Stomach smooth muscle (tissue), 2 donors: Measurements from ENCODE around the gene GEMIN5.
"Not testable (repeated sequence)": the region's sequence is repeated elsewhere in the genome, so short reads cannot be mapped to it uniquely, and the experiment has no call there.

Experiments
- H3K27ac ChIP-seq: one replicate; pipeline ENCODE4 v1.7.0; 2013; ENCODE audit warnings: mild to moderate bottlenecking, low read length, inconsistent platforms
- H3K27me3 ChIP-seq, 2 donors: one replicate each; pipeline ENCODE4 v1.7.0; 2013; ENCODE audit warnings: low read length in 2 of 2; ENCODE audit not compliant: insufficient read depth in 2 of 2, control insufficient read depth in 1 of 2
- H3K36me3 ChIP-seq, 2 donors: one replicate each; pipeline ENCODE4 v1.7.0; 2013; ENCODE audit warnings: low read length in 2 of 2; ENCODE audit not compliant: control insufficient read depth in 2 of 2, insufficient read depth in 2 of 2
- H3K4me1 ChIP-seq: one replicate; pipeline ENCODE4 v1.7.0; 2013; ENCODE audit warnings: low read length; ENCODE audit not compliant: control insufficient read depth, insufficient read depth
- H3K4me3 ChIP-seq, 2 donors: one replicate each; pipeline ENCODE4 v1.7.0; 2013; ENCODE audit warnings: low read length in 2 of 2
- H3K9ac ChIP-seq, 2 donors: one replicate each; pipeline ENCODE4 v1.7.0; 2013; ENCODE audit warnings: low read length in 2 of 2, mild to moderate bottlenecking in 1 of 2
- H3K9me3 ChIP-seq, 2 donors: one replicate each; pipeline ENCODE4 v1.7.0; 2013; ENCODE audit warnings: low read length in 2 of 2; ENCODE audit not compliant: control insufficient read depth in 2 of 2
- donor health status: healthy.
- donor health status: Pancreatic carcinoma.

Gene GEMIN5, protein sequence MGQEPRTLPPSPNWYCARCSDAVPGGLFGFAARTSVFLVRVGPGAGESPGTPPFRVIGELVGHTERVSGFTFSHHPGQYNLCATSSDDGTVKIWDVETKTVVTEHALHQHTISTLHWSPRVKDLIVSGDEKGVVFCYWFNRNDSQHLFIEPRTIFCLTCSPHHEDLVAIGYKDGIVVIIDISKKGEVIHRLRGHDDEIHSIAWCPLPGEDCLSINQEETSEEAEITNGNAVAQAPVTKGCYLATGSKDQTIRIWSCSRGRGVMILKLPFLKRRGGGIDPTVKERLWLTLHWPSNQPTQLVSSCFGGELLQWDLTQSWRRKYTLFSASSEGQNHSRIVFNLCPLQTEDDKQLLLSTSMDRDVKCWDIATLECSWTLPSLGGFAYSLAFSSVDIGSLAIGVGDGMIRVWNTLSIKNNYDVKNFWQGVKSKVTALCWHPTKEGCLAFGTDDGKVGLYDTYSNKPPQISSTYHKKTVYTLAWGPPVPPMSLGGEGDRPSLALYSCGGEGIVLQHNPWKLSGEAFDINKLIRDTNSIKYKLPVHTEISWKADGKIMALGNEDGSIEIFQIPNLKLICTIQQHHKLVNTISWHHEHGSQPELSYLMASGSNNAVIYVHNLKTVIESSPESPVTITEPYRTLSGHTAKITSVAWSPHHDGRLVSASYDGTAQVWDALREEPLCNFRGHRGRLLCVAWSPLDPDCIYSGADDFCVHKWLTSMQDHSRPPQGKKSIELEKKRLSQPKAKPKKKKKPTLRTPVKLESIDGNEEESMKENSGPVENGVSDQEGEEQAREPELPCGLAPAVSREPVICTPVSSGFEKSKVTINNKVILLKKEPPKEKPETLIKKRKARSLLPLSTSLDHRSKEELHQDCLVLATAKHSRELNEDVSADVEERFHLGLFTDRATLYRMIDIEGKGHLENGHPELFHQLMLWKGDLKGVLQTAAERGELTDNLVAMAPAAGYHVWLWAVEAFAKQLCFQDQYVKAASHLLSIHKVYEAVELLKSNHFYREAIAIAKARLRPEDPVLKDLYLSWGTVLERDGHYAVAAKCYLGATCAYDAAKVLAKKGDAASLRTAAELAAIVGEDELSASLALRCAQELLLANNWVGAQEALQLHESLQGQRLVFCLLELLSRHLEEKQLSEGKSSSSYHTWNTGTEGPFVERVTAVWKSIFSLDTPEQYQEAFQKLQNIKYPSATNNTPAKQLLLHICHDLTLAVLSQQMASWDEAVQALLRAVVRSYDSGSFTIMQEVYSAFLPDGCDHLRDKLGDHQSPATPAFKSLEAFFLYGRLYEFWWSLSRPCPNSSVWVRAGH (N-terminal part only)

DNA sequence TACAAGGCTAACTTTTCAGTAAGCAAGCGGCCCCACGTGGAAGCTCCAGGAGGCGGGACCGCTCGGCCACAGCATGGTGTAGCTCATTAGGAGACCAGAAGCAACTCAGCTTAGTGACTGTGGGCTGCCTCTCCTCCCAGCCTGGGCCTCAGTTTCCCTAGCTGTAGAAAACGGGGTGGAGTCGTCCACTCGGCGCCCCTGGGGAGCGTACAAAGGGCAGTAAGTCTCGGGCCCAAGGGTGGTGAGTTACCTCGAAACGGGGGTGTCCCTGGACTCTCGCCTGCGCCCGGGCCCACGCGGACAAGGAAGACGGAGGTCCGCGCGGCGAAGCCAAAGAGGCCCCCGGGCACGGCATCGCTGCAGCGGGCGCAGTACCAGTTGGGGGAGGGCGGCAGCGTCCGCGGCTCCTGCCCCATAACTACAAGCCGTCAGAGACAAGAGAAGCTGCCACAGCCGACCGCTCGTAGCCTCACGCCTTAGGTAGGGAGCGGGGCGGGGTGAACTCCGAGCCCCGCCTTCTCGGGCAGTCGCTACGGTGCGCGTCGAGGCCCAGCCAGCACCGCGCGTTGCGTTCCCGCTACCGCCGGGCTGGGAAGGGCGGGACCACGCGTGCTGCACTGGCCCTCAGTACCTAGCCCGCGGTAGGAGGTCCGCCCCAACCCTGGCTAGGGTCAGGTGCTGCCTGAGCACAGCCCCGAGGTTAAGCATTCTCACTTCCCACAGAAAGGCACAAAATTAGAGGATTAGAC lies at the start of gene GEMIN5:
Gene GEMIN5, minus strand, starts transcription at position 494 of the 749 bp plus-strand sequence. Its CDS starts 78 bp downstream, at position 416.
- Histone ChIP-seq H3K9me3 (no peaks in the 10 kb centered on the region), H3K36me3 (no peaks in the 10 kb centered on the region), H3K4me3 (peak within 1 kb of the TSS; percentile 89 to 97), H3K9ac (peak within 1 kb of the TSS; percentile 82 to 89), H3K4me1 (peaks cover 18% of the 10 kb centered on the region), H3K27me3 (no peaks in the 10 kb centered on the region), H3K27ac (peak within 1 kb of the TSS; percentile 31)

GRCh38 chr5:154986151-154986550 lies 48.1 kb upstream of the GEMIN5 start:
- Histone ChIP-seq H3K9ac (no peak overlapping the region), H3K9me3 (no peaks in the 10 kb centered on the region), H3K27ac (no peak overlapping the region), H3K36me3 (no peaks in the 10 kb centered on the region), H3K4me3 (no peak overlapping the region), H3K27me3 (no peaks in the 10 kb centered on the region), H3K4me1 (no peaks in the 10 kb centered on the region)

DNA sequence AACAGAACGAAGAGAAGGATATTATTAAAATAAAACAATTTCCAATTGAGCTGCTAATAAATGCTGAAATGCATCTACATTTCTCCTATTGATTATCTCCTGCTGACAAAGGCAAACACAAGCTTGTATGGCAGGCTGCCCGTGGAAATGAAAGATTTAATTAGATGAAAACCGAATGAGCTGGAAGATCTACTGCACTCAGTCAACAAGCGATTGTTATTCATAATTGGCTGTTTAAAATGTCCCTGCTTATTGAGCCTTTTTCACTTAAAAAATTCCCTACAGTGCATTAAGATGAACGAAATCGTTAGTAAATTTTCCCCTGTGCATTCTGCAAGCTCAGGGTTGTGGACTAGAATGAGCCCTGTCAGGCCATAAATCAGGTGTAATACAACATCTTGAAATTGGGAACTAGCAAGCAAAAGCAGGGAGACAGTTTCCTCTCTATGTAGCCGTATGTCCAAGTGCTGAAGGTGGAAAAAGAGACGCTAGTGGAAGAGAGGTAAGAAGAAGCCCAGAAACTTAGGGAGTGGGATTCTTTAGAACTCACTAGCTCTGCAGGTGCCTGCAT lies 47.0 kb upstream of the GEMIN5 start:
- Histone ChIP-seq H3K9me3 (no peaks in the 10 kb centered on the region), H3K27ac (no peak overlapping the region), H3K36me3 (no peaks in the 10 kb centered on the region), H3K4me1 (no peaks in the 10 kb centered on the region), H3K27me3 (no peaks in the 10 kb centered on the region), H3K9ac (no peak overlapping the region), H3K4me3 (no peak overlapping the region)

GRCh38 chr5:154978294-154978693 lies 40.3 kb upstream of the GEMIN5 start:
- not testable (repeated sequence) for H3K36me3 ChIP-seq, H3K27me3 ChIP-seq, H3K4me3 ChIP-seq, H3K9ac ChIP-seq, H3K27ac ChIP-seq, H3K9me3 ChIP-seq, H3K4me1 ChIP-seq

GRCh38 chr5:154977409-154977808 lies 39.4 kb upstream of the GEMIN5 start:
- no peaks in the 10 kb centered on the region for H3K27me3 ChIP-seq
- H3K9me3 ChIP-seq, result peaks cover 0 to 4% of the 10 kb centered on the region in 2 donors
- H3K4me1 ChIP-seq, result no peaks in the 10 kb centered on the region
- H3K9ac ChIP-seq, result no peak overlapping the region
- H3K27ac ChIP-seq, result no peak overlapping the region
- H3K36me3 ChIP-seq, result no peaks in the 10 kb centered on the region
- no peak overlapping the region for H3K4me3 ChIP-seq

DNA sequence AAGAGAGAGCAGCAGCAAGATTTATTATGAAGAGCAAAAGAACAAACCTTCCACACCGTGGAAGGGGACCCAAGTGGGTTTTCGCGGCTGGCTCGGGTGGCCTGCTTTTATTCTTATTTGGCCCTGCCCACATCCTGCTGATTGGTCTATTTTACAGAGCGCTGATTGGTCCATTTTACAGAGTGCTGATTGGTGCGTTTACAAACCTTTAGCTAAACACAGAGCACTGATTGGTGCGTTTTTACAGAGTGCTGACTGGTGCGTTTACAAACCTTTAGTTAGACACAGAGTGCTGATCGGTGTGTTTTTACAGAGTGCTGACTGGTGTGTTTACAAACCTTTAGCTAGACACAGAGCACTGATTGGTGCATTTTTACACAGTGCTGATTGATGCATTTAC lies 38.1 kb upstream of the GEMIN5 start:
- H3K36me3 ChIP-seq, H3K4me3 ChIP-seq, H3K4me1 ChIP-seq, H3K27ac ChIP-seq, H3K9ac ChIP-seq, H3K27me3 ChIP-seq, H3K9me3 ChIP-seq: not testable (repeated sequence)

DNA sequence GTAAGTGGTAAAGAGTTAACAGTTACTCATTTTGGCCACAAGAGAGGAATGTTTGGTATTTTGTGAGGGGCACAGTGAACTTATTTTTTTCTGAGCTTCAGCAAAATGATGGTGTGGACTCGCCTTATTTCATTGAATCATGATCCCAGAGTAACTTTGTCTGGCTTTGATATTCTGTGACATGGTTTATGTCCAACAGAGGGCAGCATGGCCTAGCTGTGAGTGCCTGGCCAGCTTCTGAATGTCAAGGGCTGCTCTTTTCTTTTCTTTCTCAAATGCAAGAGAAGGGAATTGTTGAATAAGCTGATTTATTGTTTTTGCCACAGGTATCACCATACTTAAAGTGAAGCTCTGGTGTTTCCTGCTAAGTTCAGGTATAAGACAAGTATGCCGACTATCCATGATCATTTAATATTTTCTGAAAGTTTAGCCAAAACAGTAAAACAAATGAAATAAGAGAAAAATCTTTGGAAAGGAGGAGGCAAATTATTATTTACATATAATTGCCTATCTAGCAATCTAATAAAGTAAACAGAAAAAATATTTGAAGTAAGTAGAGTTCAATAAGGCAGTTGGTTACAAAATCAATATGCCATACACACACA lies 34.6 kb upstream of the GEMIN5 start:
- Histone ChIP-seq H3K9ac (no peak overlapping the region), H3K9me3 (peaks cover 0 to 4% of the 10 kb centered on the region in 2 donors), H3K4me1 (no peaks in the 10 kb centered on the region), H3K4me3 (no peak overlapping the region), H3K27me3 (no peaks in the 10 kb centered on the region), H3K27ac (no peak overlapping the region), H3K36me3 (peaks cover 0 to 3% of the 10 kb centered on the region in 2 donors)

DNA sequence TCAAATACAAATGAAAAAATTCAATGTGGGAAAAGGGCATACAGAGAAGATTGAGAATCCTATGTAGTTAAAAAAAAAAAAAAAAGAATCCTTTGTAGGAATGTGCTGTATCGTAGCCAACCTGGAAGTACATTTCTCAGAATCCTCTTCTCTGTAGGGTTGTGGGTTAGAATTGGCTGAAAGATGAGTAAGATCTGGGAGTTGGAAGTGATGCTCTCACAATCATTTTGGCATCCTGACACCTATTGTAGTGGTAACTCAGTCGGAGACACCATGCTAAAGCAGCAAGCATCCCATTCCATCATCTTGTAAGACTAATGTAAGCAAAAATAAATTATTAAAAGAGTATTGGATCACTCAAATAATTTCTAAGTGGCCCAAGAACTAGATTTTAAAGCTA lies 33.5 kb upstream of the GEMIN5 start:
- no peak overlapping the region for H3K4me3 ChIP-seq
- no peak overlapping the region for H3K27ac ChIP-seq
- peaks cover 0 to 4% of the 10 kb centered on the region in 2 donors for H3K9me3 ChIP-seq
- no peaks in the 10 kb centered on the region for H3K4me1 ChIP-seq
- H3K36me3 ChIP-seq, result peaks cover 3 to 7% of the 10 kb centered on the region in 2 donors
- no peak overlapping the region for H3K9ac ChIP-seq
- H3K27me3 ChIP-seq, result no peaks in the 10 kb centered on the region

GRCh38 chr5:154970759-154971158 lies 32.7 kb upstream of the GEMIN5 start:
- H3K36me3 ChIP-seq, result peaks cover 6 to 11% of the 10 kb centered on the region in 2 donors
- H3K4me3 ChIP-seq, result no peak overlapping the region
- H3K9me3 ChIP-seq, result peaks cover 0 to under 1% of the 10 kb centered on the region in 2 donors
- no peaks in the 10 kb centered on the region for H3K27me3 ChIP-seq
- no peak overlapping the region for H3K27ac ChIP-seq
- no peaks in the 10 kb centered on the region for H3K4me1 ChIP-seq
- H3K9ac ChIP-seq, result no peak overlapping the region
